NCI-H1417 treated with DMSO at 0.1 percent for 48 hours (cell line): ENCODE data around the gene JAK1.
"Not testable (repeated sequence)": the region's sequence is repeated elsewhere in the genome, so short reads cannot be mapped to it uniquely, and the experiment has no call there.

ENCODE experiments used
- DNase-seq: peaks from one replicate; lab custom pipeline; 2025; lab: John Stamatoyannopoulos, UW

Gene JAK1

DNA sequence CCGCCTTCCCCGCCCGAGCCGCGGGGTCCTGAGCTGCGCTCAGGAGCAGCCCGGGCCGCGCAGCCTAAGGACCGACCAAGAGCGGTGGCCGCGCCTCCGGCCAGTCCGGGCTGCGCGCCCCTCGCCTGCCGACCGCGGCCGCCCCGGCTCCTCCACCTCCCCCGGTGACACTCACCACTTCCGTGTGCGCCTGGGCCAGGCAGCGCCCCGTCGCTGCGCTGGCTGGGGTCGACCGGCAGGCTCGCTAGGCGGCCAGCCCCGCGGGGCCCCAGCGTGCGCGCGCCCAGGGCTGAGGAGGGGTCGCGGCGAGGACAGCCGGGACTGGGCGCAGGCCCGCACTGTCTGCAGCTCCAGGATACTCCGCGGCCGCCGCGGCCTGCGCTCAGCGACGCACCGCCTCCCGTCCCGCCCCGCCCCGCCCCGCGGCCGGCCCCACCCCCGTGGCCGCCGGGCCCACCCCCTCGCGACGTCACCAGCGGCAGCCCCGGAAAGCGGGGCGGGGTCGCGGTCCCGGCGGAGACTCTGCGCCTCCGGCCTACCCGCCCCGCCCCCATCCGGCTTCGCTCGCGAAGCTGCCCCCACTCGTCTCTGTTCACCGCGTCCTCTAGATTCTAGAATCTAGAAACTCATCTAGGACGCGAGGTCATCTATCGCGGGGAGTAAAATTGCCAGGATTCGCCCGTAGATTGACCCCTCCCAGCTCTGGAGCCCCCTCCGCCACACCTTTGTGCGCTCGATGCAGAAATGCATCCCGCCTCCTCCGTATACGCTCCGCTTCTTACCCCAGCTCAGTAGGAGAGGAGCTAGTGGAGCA, at the start of gene JAK1:
Gene JAK1, minus strand, starts transcription at position 392 of the 814 bp plus-strand sequence. CDS start 80,285 bp downstream, outside the sequence.
- DNase-seq = peak; percentile 42

DNA sequence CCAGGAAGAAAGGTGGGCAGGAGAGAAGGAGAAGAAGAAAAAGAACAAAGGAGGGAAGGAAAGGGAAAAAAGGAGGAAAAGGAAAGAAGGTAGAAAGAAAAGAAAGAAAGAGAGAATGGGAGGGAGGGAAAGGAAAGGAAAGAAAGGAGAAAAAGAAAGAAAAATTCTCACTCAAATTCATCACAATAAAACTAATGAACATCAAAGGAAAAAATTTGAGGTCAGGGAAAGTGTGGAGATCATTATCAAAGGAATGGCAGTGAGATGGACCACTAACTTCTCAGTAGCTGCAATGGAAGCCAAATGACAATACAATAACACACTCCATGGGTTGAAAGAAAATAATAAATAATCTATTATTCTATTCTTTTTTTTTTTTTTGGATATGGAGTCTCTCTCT, 48.0 kb upstream of the JAK1 start:
- no peak for DNase-seq

DNA sequence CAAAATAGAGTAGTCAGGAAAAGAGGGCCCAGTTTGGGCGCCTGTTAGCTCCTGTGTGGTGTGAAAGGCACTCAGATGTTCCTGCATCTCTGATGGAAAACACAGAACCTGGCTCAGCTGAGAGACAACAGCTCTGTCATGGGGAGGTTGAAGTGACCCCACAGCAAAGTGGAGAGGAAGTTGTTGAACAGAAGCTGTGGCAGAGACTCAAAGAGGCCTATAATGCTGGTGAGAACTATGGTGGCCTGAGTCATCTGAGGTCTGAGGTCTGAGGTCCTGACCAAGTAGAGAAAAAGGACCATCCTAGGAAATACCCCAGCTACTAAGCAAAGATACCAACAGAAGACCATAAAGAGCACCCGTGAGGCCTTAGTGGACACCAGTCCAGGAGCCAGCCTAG, 45.6 kb upstream of the JAK1 start:
- no peak for DNase-seq

DNA sequence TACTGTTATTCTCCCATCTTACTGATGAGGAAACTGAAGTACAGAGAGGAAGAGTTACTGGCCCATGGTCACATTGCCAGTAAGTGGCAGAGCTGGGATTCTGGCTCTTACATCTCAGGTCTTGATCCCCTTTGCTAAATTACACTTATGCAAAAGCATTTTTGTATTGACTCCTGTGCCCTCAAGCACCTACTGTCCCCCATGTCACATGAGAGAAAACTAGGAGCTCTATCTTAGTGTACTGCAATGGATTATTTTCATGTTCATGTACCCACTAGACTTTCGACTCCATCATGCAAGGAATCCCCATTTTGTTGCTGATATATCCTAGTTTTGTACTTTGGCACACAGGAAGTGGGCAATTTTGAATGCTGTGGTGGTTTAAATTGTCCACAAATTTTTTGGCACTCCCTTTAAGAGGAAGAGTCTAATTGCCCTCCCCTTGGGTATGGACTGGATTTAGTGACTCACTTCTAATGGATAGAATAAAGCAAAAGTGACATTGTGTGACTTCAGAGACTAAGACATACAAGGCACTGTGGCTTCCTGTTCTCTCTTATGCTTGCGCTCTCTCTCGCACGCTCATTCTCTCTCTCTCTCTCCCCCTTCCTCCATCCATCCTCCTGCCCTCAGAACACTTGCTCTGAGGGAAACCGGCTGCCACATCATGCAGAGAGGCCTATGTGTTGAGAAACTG, 43.5 kb upstream of the JAK1 start:
- no peak for DNase-seq

DNA sequence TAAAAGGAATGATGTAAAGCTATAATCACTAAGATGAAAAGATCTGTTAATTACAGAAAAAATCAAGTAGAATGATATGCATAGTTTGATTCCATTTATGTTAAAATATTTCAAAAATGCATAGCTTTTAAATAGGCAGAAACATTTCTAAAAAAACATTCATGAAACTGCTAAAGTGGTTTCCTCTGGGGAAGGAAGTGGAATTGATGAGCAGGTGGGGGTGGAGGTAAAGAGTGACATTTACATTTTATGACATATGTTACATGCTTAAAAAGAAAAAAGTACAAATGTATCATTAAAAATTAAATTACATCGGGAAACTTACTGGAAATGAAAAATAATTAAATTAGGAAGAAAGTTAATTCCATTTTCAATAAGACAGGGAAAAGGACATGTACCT, 42.8 kb upstream of the JAK1 start:
- DNase-seq = no peak

DNA sequence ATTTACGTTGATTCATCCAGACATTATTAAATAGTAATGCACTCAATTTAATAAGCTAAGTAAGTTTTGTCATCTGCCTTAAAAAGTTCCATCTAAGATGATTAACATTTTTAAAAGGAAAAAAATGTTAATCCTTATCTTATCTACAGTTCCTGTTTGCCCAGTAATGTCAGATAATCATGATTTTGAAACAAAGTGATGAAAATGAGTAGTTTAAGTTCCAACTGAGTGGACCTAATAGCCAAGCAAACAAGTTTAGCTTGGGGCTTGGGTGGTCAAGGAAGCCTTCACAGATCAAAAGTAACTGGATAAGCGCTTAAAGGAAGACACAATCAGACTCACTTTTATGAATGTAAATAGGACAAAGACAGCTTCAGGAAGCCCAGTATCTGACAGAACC, 40.5 kb upstream of the JAK1 start:
- DNase-seq = no peak

DNA sequence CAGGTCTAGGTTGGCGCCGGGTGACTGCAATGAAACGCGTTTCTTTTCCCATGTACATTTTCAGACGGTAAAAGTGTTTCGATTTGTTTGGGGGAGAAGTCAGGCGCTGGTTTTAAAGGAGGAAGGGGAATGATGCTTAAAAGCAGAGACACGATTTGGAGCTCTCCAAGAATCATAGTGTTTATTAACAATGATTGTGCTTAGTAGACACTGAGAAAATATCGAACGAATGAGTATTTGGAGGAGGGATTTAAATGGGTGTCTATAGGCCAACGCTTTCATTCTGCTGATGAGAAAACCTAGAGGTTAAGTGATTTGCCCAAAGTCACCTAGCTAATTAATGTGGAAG, 36.9 kb upstream of the JAK1 start:
- DNase-seq = no peak

DNA sequence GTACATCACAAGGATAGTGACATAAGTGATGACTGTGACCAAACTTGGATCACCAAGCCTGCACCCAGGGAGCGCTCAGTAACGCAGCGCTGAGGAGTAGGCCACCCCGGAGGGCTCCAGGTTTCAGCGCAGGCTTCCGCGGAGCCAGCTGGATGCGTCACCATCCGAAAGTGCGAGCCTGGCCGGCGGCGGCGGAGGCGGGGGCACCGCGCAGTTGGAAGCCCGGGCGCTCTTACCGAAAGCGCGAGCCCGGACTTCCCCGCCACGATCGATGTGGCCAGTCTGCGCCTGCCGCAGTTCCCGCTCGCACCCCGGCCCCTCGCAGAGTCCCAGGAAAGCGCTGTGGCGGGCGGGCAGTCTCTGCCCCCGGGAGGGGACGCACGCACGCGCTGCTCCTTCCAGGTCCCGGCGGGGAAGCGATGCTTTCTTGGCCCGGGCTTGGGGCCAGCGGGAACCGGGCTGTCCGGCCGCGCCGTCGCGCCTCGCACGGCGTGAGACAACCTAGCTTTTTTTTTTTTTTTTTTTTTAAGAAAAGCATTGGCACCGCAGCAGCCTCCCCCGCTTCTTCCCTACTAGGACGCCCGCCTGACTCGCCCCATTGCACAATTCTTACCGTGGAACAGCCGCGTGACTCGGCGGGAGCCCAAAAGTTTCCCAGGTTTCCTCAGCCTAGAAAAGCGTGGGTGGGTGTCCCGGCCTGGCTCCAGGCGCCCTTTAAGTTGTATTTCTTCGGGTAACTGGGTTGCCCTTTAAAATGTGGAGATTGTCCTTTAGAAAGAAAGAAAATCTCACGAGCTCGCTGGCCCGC, 36.4 kb upstream of the JAK1 start:
- no peak for DNase-seq

DNA sequence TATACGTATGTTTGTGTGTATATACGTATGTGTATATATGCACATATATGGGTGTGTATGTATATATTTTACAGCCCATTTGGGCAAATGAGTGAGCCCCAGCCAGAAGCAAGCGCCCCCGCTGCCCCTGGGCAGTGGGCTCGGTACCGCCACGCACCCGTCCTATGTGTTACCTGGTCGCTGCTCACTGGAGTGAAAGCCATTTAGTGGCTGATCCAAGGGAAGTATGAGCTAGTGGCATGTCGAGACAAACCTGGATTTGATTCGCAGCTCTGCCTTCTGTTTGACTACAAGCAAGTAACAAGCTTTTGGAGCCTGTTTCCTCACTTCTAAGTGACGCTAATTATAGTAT, 35.8 kb upstream of the JAK1 start:
- no peak for DNase-seq

DNA sequence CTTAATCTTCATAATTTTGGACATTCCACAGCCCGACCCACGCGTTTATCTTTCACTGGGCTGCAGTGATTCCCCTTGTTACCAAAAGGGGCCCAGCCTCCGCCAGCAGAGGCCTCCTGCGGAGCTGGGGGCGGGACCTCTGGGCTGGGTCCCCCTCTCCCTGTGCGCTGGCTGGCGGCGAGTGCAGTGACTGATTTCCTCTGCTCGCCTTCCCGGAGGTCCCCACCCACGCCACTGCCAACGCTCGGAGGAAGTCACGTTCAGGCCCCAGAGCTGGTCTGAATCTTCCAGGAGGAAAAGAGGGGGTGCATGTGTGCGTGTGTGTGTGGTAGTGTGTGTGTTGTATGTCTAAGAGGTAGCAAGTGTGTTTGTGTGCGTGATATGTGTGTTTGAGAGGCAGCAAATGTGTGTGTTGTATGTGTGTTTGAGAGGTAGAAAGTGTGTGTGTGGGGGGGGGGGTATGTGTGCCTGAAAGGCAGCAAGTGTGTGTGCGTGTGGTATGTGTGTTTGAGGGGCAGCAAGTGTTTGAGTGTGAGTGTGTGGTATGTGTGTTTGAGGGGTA, 35.0 kb upstream of the JAK1 start:
- no peak for DNase-seq

DNA sequence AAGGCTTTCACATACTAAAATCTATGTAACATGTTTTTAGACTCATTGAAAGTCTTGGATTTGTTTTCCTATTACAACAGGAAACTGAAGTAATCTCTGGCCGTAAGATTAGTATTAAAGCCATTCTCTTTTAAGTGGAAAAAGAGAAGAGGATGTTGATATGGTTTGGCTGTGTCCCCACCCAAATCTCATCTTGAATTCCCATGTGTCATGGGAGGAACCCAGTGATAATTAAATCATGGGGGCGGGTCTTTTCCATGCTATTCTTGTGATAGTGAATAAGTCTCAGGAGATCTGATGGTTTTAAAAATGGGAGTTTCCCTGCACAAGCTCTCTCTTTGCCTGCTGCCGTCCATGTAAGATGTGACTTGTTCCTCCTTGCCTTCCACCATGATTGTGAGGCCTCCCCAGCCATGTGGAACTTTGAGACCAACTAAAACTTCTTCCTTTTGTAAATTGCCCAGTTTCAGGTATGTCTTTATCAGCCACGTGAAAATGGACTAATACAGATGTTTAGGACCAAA, 32.1 kb upstream of the JAK1 start:
- not testable (repeated sequence) for DNase-seq

DNA sequence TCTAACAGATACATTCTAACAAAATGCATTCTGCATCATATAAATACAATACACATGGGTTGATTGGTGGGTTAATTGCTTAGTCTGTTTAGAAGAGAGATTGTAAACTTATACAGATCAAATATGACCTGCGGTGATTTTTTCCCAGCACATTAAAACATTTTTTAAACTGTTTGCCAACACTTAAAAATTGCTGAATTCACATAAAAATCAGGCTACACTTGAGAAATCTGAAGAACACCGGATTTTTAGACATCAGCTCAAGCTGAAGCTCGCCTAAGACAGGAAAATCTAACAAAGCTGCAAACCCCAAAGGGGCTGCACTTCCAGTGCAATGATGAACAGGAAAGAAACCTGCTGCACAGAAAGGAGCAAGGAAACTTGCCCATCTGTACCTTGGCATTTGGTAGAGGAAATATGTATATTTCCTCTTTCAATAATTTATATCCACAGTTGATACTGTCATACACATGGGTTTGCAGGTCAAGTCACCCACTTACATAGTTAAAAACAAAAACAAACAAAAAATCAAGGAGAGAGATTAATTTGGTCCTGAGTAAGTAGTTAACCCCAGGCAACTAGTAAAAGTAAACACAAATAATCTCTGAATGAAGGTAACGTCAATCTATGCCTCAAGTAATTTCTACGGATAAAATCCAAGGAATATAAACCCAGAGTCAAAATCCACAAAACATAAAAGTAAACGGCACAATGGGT, 30.4 kb upstream of the JAK1 start:
- no peak for DNase-seq

DNA sequence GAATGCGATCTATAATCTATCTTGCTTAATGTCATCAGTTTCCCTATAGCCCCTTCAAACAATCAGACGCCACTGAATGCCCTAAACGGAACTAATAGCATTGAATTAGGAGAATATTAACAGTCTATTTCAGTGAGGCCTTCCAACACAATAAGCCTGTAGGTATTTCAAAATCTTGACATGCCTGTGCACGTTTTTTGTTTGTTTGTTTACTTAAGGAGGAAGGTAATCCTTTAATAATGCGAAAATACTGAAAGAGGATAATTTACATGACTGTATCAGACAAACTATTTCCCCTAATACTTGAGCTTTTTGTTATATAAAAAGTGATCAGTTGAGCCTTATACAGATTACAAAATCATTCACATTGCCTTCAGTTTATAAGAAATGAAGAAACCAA, 29.0 kb upstream of the JAK1 start:
- no peak for DNase-seq

DNA sequence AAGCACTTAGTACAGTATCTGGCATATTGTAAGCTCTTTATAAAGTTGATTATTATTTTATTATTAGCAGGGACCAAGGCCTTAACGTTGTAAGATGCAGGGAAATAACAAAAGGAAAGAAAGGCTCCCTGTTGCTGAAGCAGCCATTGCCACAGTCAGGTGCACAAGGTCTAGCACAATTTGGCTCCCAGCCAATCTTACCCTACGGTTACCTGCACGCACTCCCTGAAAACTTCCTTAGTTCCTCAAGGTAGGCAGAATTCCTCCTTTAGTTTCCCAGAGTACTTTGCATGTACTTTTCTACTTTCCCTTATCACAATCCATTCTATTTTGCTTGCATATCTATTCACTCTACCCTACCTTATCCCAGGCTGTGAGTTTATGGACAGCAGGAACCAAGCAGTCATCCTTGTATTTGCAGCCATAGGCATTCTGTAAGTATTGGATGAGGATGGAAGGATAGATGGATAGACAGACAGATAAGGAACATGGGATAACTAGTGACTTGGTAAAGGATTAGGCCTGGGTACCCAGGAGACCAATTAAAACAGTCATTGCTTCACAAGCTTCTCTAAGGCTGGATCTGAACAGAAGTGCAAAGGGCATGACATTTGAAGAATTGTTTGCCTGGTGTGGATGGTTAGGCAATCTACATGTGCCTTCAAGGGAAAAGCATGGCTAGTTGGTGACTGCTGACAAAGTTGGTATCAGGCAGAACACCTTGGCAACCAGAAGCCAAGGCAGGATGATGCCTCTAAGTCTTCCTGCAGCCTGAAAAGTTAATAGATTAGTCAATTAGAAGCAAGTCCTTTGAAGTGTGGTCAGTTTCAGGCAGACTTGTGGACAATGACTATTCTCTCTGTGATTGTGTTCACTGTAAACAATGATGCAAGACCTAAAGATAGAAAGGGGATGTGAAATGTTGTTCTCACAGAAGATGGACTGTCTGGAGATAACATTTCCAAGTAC, 20.8 kb upstream of the JAK1 start:
- DNase-seq = no peak

DNA sequence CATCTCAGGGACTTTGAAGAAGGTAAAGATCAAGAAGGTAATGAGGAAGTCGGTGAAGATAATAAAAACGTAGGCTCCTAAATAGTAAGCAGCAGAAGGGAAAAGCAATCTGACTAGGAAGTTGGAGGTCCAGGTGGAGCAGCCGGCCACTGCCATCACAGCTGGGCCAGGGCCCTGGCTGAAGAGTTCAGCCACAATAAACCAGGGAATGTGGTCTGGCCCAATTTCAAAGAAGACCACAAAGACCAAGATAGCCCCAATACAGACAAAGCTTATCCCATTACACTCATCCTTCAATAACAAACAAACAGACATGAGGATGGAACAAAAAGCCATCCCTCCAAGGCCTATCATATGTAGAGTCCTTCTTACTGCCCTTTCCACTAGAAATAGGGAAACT, 18.4 kb upstream of the JAK1 start:
- DNase-seq = no peak

DNA sequence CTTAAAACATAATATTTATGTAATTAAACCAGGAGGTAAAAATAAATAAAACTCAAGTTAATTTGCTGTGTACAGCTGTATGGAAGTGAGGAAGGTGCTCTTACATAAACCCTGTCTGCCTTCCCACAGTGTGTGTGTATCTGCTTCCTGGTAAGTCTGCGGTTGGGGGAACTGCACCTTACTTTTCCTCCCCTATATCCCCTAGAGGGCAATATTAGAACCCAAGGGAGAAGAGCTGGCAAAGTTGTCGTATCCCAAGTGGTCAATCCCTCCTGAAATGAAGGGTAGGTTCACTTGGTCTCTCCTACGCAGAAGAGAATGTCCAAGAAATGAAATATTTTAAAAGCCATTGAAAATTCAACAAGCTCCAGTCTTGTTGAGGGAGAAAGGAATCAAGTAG, 17.8 kb upstream of the JAK1 start:
- DNase-seq = no peak

DNA sequence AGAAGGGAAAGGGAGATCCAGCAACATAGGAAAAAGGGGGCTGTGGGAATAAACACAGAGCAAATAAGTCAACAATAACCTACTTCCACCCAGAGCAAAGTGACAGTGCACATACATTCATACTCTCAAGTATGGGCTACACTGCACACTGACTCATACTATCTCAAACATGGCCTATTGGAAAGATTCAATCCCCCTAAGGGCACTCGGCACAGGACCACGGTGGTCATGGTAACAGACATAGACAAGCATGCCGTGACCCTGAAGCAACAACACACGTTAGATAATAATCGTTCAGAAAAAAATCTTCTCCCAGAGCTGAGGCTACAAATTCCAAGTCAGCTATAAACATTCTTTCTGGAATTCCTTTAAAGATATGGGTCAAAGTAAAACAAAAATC, 16.8 kb upstream of the JAK1 start:
- DNase-seq = no peak

DNA sequence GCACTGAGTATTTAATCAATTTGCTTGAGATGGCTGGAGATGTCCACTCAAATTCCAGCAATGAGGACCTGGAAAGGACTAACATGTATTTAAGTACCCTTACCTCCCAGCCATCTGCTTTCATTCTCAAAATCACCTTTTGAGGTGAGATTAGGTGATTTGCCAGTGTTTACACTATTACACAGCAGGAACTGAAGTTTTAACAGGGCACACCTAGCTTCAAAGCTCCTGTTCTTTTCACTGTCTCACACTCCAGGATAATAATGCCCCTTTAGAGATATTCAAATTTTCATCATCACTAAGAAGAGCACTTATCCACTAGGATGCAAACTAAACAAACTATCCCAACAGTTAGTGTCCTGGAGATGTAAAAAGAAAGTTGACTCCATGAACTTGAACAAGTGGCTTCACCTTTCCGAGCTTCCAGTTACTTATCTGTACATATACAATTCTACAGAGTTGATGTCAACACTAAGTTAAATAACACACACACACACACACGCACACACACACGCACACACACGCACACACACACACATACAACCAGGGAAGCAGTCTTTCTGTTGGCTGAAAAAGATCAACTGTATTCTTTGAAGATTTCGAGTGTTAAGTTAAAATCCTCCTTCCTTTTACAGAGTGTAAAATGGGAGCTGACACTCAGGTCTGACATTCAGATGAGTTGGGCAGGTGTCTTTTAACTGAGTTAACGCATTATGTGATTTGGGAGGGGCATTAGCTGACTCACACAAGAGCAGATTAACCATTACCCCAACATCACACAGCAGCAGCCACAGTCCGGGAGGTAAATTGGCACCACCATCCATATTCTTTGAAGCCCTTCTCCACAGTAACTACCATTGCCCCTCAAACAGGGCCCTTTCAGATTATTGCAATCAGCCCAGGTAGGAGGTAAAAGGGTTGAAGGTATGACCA, 15.5 kb upstream of the JAK1 start:
- no peak for DNase-seq
